Upper lobe of right lung (tissue), 1 donor: ENCODE measurements around the gene XKR8. TPM values are rescaled to one million over a fixed set of nuclear protein-coding genes. Genes with fewer than 3 reads are reported as not detected.

Source experiments
- ATAC-seq: fragments of 200-7000 bp; cut with Tn5 transposase; one replicate; pipeline ENCODE4 v1.9.1; 2020; ENCODE audit warnings: mild to moderate bottlenecking, moderate library complexity
- DNase-seq: peaks from one replicate; pipeline ENCODE4 v3.0.0-alpha.2; 2020
- H3K27ac ChIP-seq: fragments of 200-600 bp; one replicate; pipeline ENCODE4 v1.8.0; 2022
- H3K27me3 ChIP-seq: fragments of 200-600 bp; one replicate; pipeline ENCODE4 v1.8.0; 2022; ENCODE audit warnings: mild to moderate bottlenecking
- H3K36me3 ChIP-seq: fragments of 200-600 bp; one replicate; pipeline ENCODE4 v1.8.0; 2022
- H3K4me1 ChIP-seq: fragments of 200-600 bp; one replicate; pipeline ENCODE4 v1.8.0; 2022
- H3K4me3 ChIP-seq: fragments of 200-600 bp; one replicate; pipeline ENCODE4 v1.8.0; 2022; ENCODE audit warnings: mild to moderate bottlenecking
- H3K9me3 ChIP-seq: fragments of 200-600 bp; one replicate; pipeline ENCODE4 v1.8.0; 2022
- CTCF ChIP-seq: fragments of 200-600 bp; IDR thresholded peaks from one replicate; pipeline ENCODE4 v1.8.0; 2022; ENCODE audit warnings: antibody characterized with exemption
- intact Hi-C: fragments of 100-400 bp; cut with DNase I; formaldehyde crosslinking; loops from one replicate; pipeline ENCODE4 v1.11.0; 2022
- total RNA-seq: library from RNA; stranded (reverse); fragmentation: NEBNext Ultra II Directional; extraction: Animal tissue kit (Norgen Biotek cat#: 25700); gene quantifications from one replicate; pipeline ENCODE4 v1.2.1, GENCODE V29; 2021
- donor health status: DM: no; HTN: yes; CAD: no; lungs with severe emphysema.

The XKR8 gene
- total RNA-seq, 1 donor from 2014 or later = 8.7 TPM

GRCh38 chr1:27970401-27970800 is 10.6 kb downstream of the XKR8 start:
- intact Hi-C loops = loop anchor here (10.0 kb wide), 1 partner anchor 106 kb away; no protein-coding TSS in a partner anchor
- H3K36me3 ChIP-seq = peaks cover 26% of the 10 kb centered on the region
- no peak for ATAC-seq

GRCh38 chr1:27971674-27972073 is 11.9 kb downstream of the XKR8 start:
- ATAC-seq = no peak
- no peak overlapping the region for H3K27ac ChIP-seq
- H3K9me3 ChIP-seq = no peaks in the 10 kb centered on the region
- DNase-seq = no peak
- no peaks in the 10 kb centered on the region for H3K4me1 ChIP-seq
- H3K36me3 ChIP-seq = peaks cover 30% of the 10 kb centered on the region
- TF ChIP-seq CTCF = no peak
- H3K4me3 ChIP-seq = no peak overlapping the region
- no peaks in the 10 kb centered on the region for H3K27me3 ChIP-seq
- intact Hi-C loops = loop anchor here (10.0 kb wide), 1 partner anchor 107 kb away; no protein-coding TSS in a partner anchor

More at GRCh38 chr1:27970401-27970800, 10.6 kb downstream of the XKR8 start:
- no peaks in the 10 kb centered on the region for H3K27me3 ChIP-seq
- H3K4me1 ChIP-seq = no peaks in the 10 kb centered on the region
- no peaks in the 10 kb centered on the region for H3K9me3 ChIP-seq
- no peak for TF ChIP-seq CTCF
- no peak for DNase-seq
- peak overlapping the region; percentile 9 for H3K27ac ChIP-seq
- no peak overlapping the region for H3K4me3 ChIP-seq

GRCh38 chr1:27972141-27972540 is 12.4 kb downstream of the XKR8 start:
- Histone ChIP-seq H3K4me3 (no peak overlapping the region), H3K27me3 (no peaks in the 10 kb centered on the region), H3K9me3 (no peaks in the 10 kb centered on the region), H3K36me3 (peaks cover 30% of the 10 kb centered on the region), H3K27ac (no peak overlapping the region), H3K4me1 (no peaks in the 10 kb centered on the region)
- DNase-seq = no peak
- no peak for TF ChIP-seq CTCF
- ATAC-seq = no peak
- intact Hi-C loops = loop anchor here (10.0 kb wide), 1 partner anchor 107 kb away; no protein-coding TSS in a partner anchor

GRCh38 chr1:27973771-27974416 is 14.1 kb downstream of the XKR8 start:
- no peak for TF ChIP-seq CTCF
- intact Hi-C loops = loop anchor here (10.0 kb wide), 1 partner anchor 109 kb away; no protein-coding TSS in a partner anchor

GRCh38 chr1:27974417-27974781 is 14.6 kb downstream of the XKR8 start:
- no peak overlapping the region for H3K4me3 ChIP-seq
- intact Hi-C loops = loop anchor here (10.0 kb wide), 1 partner anchor 110 kb away; no protein-coding TSS in a partner anchor
- ATAC-seq (peak; percentile 43), DNase-seq (no peak)
- no peak for TF ChIP-seq CTCF
- H3K27me3 ChIP-seq = no peaks in the 10 kb centered on the region
- peaks cover 23% of the 10 kb centered on the region for H3K36me3 ChIP-seq
- H3K4me1 ChIP-seq = peaks cover 2% of the 10 kb centered on the region
- no peak overlapping the region for H3K27ac ChIP-seq
- H3K9me3 ChIP-seq = no peaks in the 10 kb centered on the region

More at GRCh38 chr1:27973771-27974416, 14.1 kb downstream of the XKR8 start:
- H3K4me3 ChIP-seq = no peak overlapping the region
- no peaks in the 10 kb centered on the region for H3K9me3 ChIP-seq
- DNase-seq (no peak), ATAC-seq (no peak)
- H3K4me1 ChIP-seq = no peaks in the 10 kb centered on the region
- no peak overlapping the region for H3K27ac ChIP-seq
- H3K36me3 ChIP-seq = peaks cover 24% of the 10 kb centered on the region
- H3K27me3 ChIP-seq = no peaks in the 10 kb centered on the region
